Osteocyte (in vitro differentiated cells): ENCODE data around the gene WDR93. TPM values are rescaled to one million over a fixed set of nuclear protein-coding genes. Genes with fewer than 3 reads are reported as not detected.

Experiments
- DNase-seq: peaks from one replicate; pipeline ENCODE4 v3.0.0; 2021; ENCODE audit warnings: mixed read lengths; ENCODE audit not compliant: unreplicated experiment; ENCODE audit errors: extremely low spot score
- H3K27ac Mint-ChIP-seq: one replicate; pipeline ENCODE4 v1.8.0; 2021; ENCODE audit warnings: mild to moderate bottlenecking, mixed read lengths; ENCODE audit not compliant: unreplicated experiment
- H3K27me3 Mint-ChIP-seq: one replicate; pipeline ENCODE4 v1.8.0; 2021; ENCODE audit warnings: mixed read lengths; ENCODE audit not compliant: unreplicated experiment
- H3K36me3 Mint-ChIP-seq: one replicate; pipeline ENCODE4 v1.8.0; 2021; ENCODE audit warnings: mixed read lengths; ENCODE audit not compliant: unreplicated experiment
- H3K4me1 Mint-ChIP-seq: one replicate; pipeline ENCODE4 v1.8.0; 2021; ENCODE audit warnings: mixed read lengths; ENCODE audit not compliant: unreplicated experiment
- H3K4me3 Mint-ChIP-seq: one replicate; pipeline ENCODE4 v1.8.0; 2021; ENCODE audit warnings: mild to moderate bottlenecking, moderate library complexity, mixed read lengths; ENCODE audit not compliant: unreplicated experiment
- H3K9me3 Mint-ChIP-seq: one replicate; pipeline ENCODE4 v1.8.0; 2021; ENCODE audit warnings: mixed read lengths; ENCODE audit not compliant: unreplicated experiment
- CTCF ChIP-seq: fragments of 200-600 bp; sonication (generic); IDR thresholded peaks from 2 replicates; pipeline ENCODE4 v1.5.0; 2021; ENCODE audit warnings: antibody characterized with exemption, mild to moderate bottlenecking, moderate library complexity
- long read RNA-seq: library from polyadenylated mRNA; unstranded; transcript quantifications from one replicate; pipeline ENCODE4 v2.0.0, GENCODE V29; 2021
- total RNA-seq: library from RNA; stranded (reverse); gene quantifications from 2 replicates; pipeline ENCODE4 v1.2.1, GENCODE V29; 2021

The WDR93 gene
- total RNA-seq = 0.19 TPM in 1 of 2 replicates, not detected in the other
- long read RNA-seq, partial matches to known transcripts = 0 of 1 reads
- long read RNA-seq, other reads (novel, unspliced or antisense) = 0 of 1 reads

GRCh38 chr15:89690276-89691218 lies at the start of gene WDR93, which contains the start of gene PEX11A:
Gene WDR93 (plus strand): TSS chr15:89690811. CDS start chr15:89701747, 10,936 bp downstream.
Gene PEX11A (minus strand): TSS chr15:89690754. CDS start chr15:89690632, 122 bp downstream.
- Mint-ChIP-seq H3K27ac (peak within 1 kb of the TSS; percentile 77), H3K9me3 (no peaks in the 10 kb centered on the region), H3K36me3 (peaks cover 7% of the 10 kb centered on the region), H3K4me3 (peak within 1 kb of the TSS; percentile 82), H3K4me1 (peaks cover 7% of the 10 kb centered on the region), H3K27me3 (peaks cover 17% of the 10 kb centered on the region)
- peak; percentile 89 for DNase-seq
- TF ChIP-seq CTCF = no peak

- no peaks in the 10 kb centered on the region for H3K27me3 Mint-ChIP-seq
- no peaks in the 10 kb centered on the region for H3K4me1 Mint-ChIP-seq
- no peak for DNase-seq
- no peak overlapping the region for H3K27ac Mint-ChIP-seq
- peaks cover 14% of the 10 kb centered on the region for H3K36me3 Mint-ChIP-seq
- H3K4me3 Mint-ChIP-seq = no peak overlapping the region
- TF ChIP-seq CTCF = no peak
- no peaks in the 10 kb centered on the region for H3K9me3 Mint-ChIP-seq
These were observed 49.6 kb upstream of the WDR93 start for GRCh38 chr15:89641053-89641452.

- no peak for TF ChIP-seq CTCF
- Mint-ChIP-seq H3K9me3 (no peaks in the 10 kb centered on the region), H3K4me1 (peaks cover 2% of the 10 kb centered on the region), H3K27me3 (no peaks in the 10 kb centered on the region), H3K27ac (no peak overlapping the region), H3K4me3 (no peak overlapping the region), H3K36me3 (peaks cover 21% of the 10 kb centered on the region)
- DNase-seq = no peak
These were observed 48.5 kb upstream of the WDR93 start for GRCh38 chr15:89642106-89642505.

- DNase-seq = no peak
These were observed 44.9 kb upstream of the WDR93 start for GRCh38 chr15:89645680-89646079.

More at GRCh38 chr15:89645680-89646079, 44.9 kb upstream of the WDR93 start:
- no peak overlapping the region for H3K27ac Mint-ChIP-seq
- TF ChIP-seq CTCF = no peak
- H3K9me3 Mint-ChIP-seq = no peaks in the 10 kb centered on the region
- H3K36me3 Mint-ChIP-seq = peaks cover 23% of the 10 kb centered on the region
- peaks cover 5% of the 10 kb centered on the region for H3K4me1 Mint-ChIP-seq
- H3K4me3 Mint-ChIP-seq = no peak overlapping the region
- no peaks in the 10 kb centered on the region for H3K27me3 Mint-ChIP-seq
